ENCODE results near the gene GOLPH3L. TPM values are rescaled to one million over a fixed set of nuclear protein-coding genes. Genes with fewer than 3 reads are reported as not detected.

Gene GOLPH3L
- total and polyA plus RNA-seq, 4 donors = 13.8 to 37.2 (median 20.3) TPM

- H3K4me1 ChIP-seq (ENCODE audit: control insufficient read depth in 5 of 5, insufficient read depth in 5 of 5, low read length in 5 of 5) = no peaks in the 10 kb centered on the region
- no peak overlapping the region for H3K4me3 ChIP-seq
- ATAC-seq (ENCODE audit: insufficient read depth, low FRiP score) = no peak
- WGBS, 2 donors = 95 to 96% methylated on average over 2 of the region's 2 CpGs
- TF ChIP-seq, protein P1, sequence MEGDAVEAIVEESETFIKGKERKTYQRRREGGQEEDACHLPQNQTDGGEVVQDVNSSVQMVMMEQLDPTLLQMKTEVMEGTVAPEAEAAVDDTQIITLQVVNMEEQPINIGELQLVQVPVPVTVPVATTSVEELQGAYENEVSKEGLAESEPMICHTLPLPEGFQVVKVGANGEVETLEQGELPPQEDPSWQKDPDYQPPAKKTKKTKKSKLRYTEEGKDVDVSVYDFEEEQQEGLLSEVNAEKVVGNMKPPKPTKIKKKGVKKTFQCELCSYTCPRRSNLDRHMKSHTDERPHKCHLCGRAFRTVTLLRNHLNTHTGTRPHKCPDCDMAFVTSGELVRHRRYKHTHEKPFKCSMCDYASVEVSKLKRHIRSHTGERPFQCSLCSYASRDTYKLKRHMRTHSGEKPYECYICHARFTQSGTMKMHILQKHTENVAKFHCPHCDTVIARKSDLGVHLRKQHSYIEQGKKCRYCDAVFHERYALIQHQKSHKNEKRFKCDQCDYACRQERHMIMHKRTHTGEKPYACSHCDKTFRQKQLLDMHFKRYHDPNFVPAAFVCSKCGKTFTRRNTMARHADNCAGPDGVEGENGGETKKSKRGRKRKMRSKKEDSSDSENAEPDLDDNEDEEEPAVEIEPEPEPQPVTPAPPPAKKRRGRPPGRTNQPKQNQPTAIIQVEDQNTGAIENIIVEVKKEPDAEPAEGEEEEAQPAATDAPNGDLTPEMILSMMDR (IDR thresholded peaks at IDR 0.05; ENCODE audit: control extremely low read depth, extremely low read depth) = no peak
- H3K9ac ChIP-seq (ENCODE audit: insufficient read depth in 1 of 2, low read length in 2 of 2) = no peak overlapping the region
- no peaks in the 10 kb centered on the region for H3K36me3 ChIP-seq (ENCODE audit: control insufficient read depth in 4 of 4, insufficient read depth in 4 of 4, low read length in 4 of 4)
- no peaks in the 10 kb centered on the region for H3K27me3 ChIP-seq (ENCODE audit: control insufficient read depth in 3 of 3, insufficient read depth in 3 of 3, low read length in 2 of 3)
- no peaks in the 10 kb centered on the region for H3K9me3 ChIP-seq (ENCODE audit: control insufficient read depth in 4 of 4, insufficient read depth in 3 of 4, low read length in 3 of 4)
- no peak overlapping the region for H3K27ac ChIP-seq (ENCODE audit: low read depth in 1 of 2, low read length in 1 of 2)
- no peak for DNase-seq
Observed at GRCh38 chr1:150708595-150708994, 11.6 kb upstream of the GOLPH3L start.

- TF ChIP-seq, protein P1 (IDR thresholded peaks at IDR 0.05; ENCODE audit: control extremely low read depth, extremely low read depth) = no peak
- H3K27me3 ChIP-seq (ENCODE audit: control insufficient read depth in 3 of 3, insufficient read depth in 3 of 3, low read length in 2 of 3) = peaks cover 0 to 3% (median 0%) of the 10 kb centered on the region in 3 donors
- DNase-seq = no peak
- H3K27ac ChIP-seq (ENCODE audit: low read depth in 1 of 2, low read length in 1 of 2) = no peak overlapping the region
- H3K4me3 ChIP-seq = no peak overlapping the region
- H3K36me3 ChIP-seq (ENCODE audit: control insufficient read depth in 4 of 4, insufficient read depth in 4 of 4, low read length in 4 of 4) = no peaks in the 10 kb centered on the region
- ATAC-seq (ENCODE audit: insufficient read depth, low FRiP score) = no peak
- H3K9ac ChIP-seq (ENCODE audit: insufficient read depth in 1 of 2, low read length in 2 of 2) = no peak overlapping the region
- WGBS, 2 donors = 76 to 89% methylated on average over 1 of the region's 1 CpG
- H3K4me1 ChIP-seq (ENCODE audit: control insufficient read depth in 5 of 5, insufficient read depth in 5 of 5, low read length in 5 of 5) = no peaks in the 10 kb centered on the region
- no peaks in the 10 kb centered on the region for H3K9me3 ChIP-seq (ENCODE audit: control insufficient read depth in 4 of 4, insufficient read depth in 3 of 4, low read length in 3 of 4)
Observed at GRCh38 chr1:150706091-150706490, 9.1 kb upstream of the GOLPH3L start.

GRCh38 chr1:150703427-150703826, 6.5 kb upstream of the GOLPH3L start:
- peaks cover 0 to 3% (median 0%) of the 10 kb centered on the region in 3 donors for H3K27me3 ChIP-seq (ENCODE audit: control insufficient read depth in 3 of 3, insufficient read depth in 3 of 3, low read length in 2 of 3)
- no peak for ATAC-seq (ENCODE audit: insufficient read depth, low FRiP score)
- H3K4me1 ChIP-seq (ENCODE audit: control insufficient read depth in 5 of 5, insufficient read depth in 5 of 5, low read length in 5 of 5) = no peaks in the 10 kb centered on the region
- no peaks in the 10 kb centered on the region for H3K9me3 ChIP-seq (ENCODE audit: control insufficient read depth in 4 of 4, insufficient read depth in 3 of 4, low read length in 3 of 4)
- TF ChIP-seq, protein P1 (IDR thresholded peaks at IDR 0.05; ENCODE audit: control extremely low read depth, extremely low read depth) = no peak
- no peaks in the 10 kb centered on the region for H3K36me3 ChIP-seq (ENCODE audit: control insufficient read depth in 4 of 4, insufficient read depth in 4 of 4, low read length in 4 of 4)
- H3K4me3 ChIP-seq = no peak overlapping the region
- no peak overlapping the region for H3K9ac ChIP-seq (ENCODE audit: insufficient read depth in 1 of 2, low read length in 2 of 2)
- DNase-seq = no peak
- no peak overlapping the region for H3K27ac ChIP-seq (ENCODE audit: low read depth in 1 of 2, low read length in 1 of 2)

- peak overlapping the region; percentile 41 to 84 for H3K9ac ChIP-seq (ENCODE audit: insufficient read depth in 1 of 2, low read length in 2 of 2)
- no peak for ATAC-seq (ENCODE audit: insufficient read depth, low FRiP score)
- DNase-seq = peak in 1 of 3 donors; percentile 29
- peaks cover 0 to 3% (median 0%) of the 10 kb centered on the region in 3 donors for H3K27me3 ChIP-seq (ENCODE audit: control insufficient read depth in 3 of 3, insufficient read depth in 3 of 3, low read length in 2 of 3)
- H3K4me3 ChIP-seq = peak overlapping the region; percentile 44
- H3K27ac ChIP-seq (ENCODE audit: low read depth in 1 of 2, low read length in 1 of 2) = peak overlapping the region; percentile 63 to 67
- H3K9me3 ChIP-seq (ENCODE audit: control insufficient read depth in 4 of 4, insufficient read depth in 3 of 4, low read length in 3 of 4) = no peaks in the 10 kb centered on the region
- TF ChIP-seq, protein P1 (IDR thresholded peaks at IDR 0.05; ENCODE audit: control extremely low read depth, extremely low read depth) = no peak
- peaks cover 0 to 15% (median 2%) of the 10 kb centered on the region in 5 donors for H3K4me1 ChIP-seq (ENCODE audit: control insufficient read depth in 5 of 5, insufficient read depth in 5 of 5, low read length in 5 of 5)
- peaks cover 3 to 12% (median 6%) of the 10 kb centered on the region in 4 donors for H3K36me3 ChIP-seq (ENCODE audit: control insufficient read depth in 4 of 4, insufficient read depth in 4 of 4, low read length in 4 of 4)
- 0 to 2% methylated on average over 6 of the region's 6 CpGs for WGBS, 2 donors
Observed at GRCh38 chr1:150696590-150696989, 364 bp downstream of the GOLPH3L start.

Data from lung (tissue), 12 donors.